Stimulated activated effector memory CD8-positive, alpha-beta T cell treated with anti-CD3 and anti-CD28 coated beads, Interleukin-12 subunit alpha, Interleukin-12 subunit beta, amount 100 ng/mL, for 72 hours (primary cell): ENCODE measurements around the gene ADAMTS14.
A peak's percentile ranks its signal among the peaks of the same experiment; 100 is the strongest.

Experiments
- ATAC-seq: fragments of 150-1000 bp; cut with Tn5 transposase; 2 replicates; pipeline ENCODE4 v1.10.0; 2021
- DNase-seq, 2 donors: peaks; one replicate each; pipeline ENCODE4 v3.0.0; 2021 to 2022; ENCODE audit warnings: low spot score in 2 of 2
- H3K27ac Mint-ChIP-seq: one replicate; pipeline ENCODE4 v1.8.0; 2022; ENCODE audit warnings: mild to moderate bottlenecking, mixed read lengths
- H3K36me3 Mint-ChIP-seq: one replicate; pipeline ENCODE4 v1.8.0; 2022; ENCODE audit warnings: mild to moderate bottlenecking, mixed read lengths
- H3K4me1 Mint-ChIP-seq: one replicate; pipeline ENCODE4 v1.8.0; 2022; ENCODE audit warnings: mixed read lengths
- H3K4me3 Mint-ChIP-seq: one replicate; pipeline ENCODE4 v1.8.0; 2022; ENCODE audit warnings: mild to moderate bottlenecking, mixed read lengths
- H3K9me3 Mint-ChIP-seq: one replicate; pipeline ENCODE4 v1.8.0; 2022; ENCODE audit warnings: mixed read lengths

Gene ADAMTS14

GRCh38 chr10:70740406-70741288 is 68.3 kb downstream of the ADAMTS14 start:
- ATAC-seq (no peak), DNase-seq (no peak)
- Mint-ChIP-seq H3K4me1 (peaks cover 11% of the 10 kb centered on the region), H3K36me3 (no peaks in the 10 kb centered on the region), H3K27ac (no peak overlapping the region), H3K4me3 (no peak overlapping the region), H3K9me3 (no peaks in the 10 kb centered on the region)

- H3K4me3 Mint-ChIP-seq = no peak overlapping the region
- H3K27ac Mint-ChIP-seq = peak overlapping the region; percentile 68
- peak; percentile 11 for ATAC-seq
- no peaks in the 10 kb centered on the region for H3K9me3 Mint-ChIP-seq
- no peak for DNase-seq
- no peaks in the 10 kb centered on the region for H3K36me3 Mint-ChIP-seq
- peaks cover 11% of the 10 kb centered on the region for H3K4me1 Mint-ChIP-seq
Measured at GRCh38 chr10:70742537-70743429, 70.5 kb downstream of the ADAMTS14 start.

DNA sequence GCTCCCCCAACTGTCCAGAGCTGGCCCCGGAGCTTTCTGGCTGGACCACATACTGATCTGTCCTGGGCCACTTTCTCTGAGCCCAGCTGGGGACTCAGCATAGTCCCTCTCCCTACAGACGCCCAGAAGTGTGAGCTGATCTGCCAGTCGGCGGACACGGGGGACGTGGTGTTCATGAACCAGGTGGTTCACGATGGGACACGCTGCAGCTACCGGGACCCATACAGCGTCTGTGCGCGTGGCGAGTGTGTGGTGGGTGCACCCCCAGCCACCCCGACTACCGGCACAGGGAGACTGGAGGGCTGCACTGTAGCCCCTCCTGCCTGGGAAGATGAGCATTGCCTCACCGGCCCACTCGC is 71.1 kb downstream of the ADAMTS14 start:
- H3K36me3 Mint-ChIP-seq = no peaks in the 10 kb centered on the region
- DNase-seq (no peak), ATAC-seq (no peak)
- H3K9me3 Mint-ChIP-seq = no peaks in the 10 kb centered on the region
- peaks cover 11% of the 10 kb centered on the region for H3K4me1 Mint-ChIP-seq
- no peak overlapping the region for H3K27ac Mint-ChIP-seq
- H3K4me3 Mint-ChIP-seq = no peak overlapping the region

GRCh38 chr10:70743879-70744278 is 71.6 kb downstream of the ADAMTS14 start:
- Mint-ChIP-seq H3K36me3 (no peaks in the 10 kb centered on the region), H3K4me3 (no peak overlapping the region), H3K4me1 (peaks cover 11% of the 10 kb centered on the region), H3K27ac (no peak overlapping the region), H3K9me3 (no peaks in the 10 kb centered on the region)
- no peak for DNase-seq
- ATAC-seq = no peak

DNA sequence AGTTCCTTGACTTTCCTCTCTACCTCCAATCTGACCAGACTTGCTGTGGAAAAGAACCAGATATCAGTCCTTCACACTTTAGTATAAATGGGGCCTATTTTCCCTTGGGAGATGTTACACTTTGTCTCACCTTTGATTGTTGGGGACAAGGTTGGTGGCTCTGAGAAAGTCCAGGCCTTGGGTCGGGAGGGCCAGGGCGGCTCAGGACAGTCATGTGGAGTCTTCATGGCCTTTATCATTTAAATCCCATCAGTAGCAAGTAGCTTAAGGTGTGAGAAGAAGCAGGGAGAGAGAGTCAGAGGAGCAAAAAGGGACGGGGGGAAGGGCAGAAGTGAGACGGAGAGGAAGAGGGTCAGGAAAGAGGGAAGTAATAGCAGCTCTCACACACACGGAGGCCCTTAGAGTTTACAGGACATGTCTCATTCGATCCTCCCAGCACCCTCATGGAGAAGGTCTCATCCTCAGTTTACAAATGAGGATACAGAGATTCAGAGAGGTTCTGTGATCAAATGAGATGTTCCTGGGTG is 72.4 kb downstream of the ADAMTS14 start:
- ATAC-seq (no peak), DNase-seq (no peak)
- Mint-ChIP-seq H3K4me3 (no peak overlapping the region), H3K9me3 (no peaks in the 10 kb centered on the region), H3K4me1 (peaks cover 11% of the 10 kb centered on the region), H3K36me3 (no peaks in the 10 kb centered on the region), H3K27ac (no peak overlapping the region)

- no peak overlapping the region for H3K4me3 Mint-ChIP-seq
- ATAC-seq (no peak), DNase-seq (no peak)
- no peak overlapping the region for H3K27ac Mint-ChIP-seq
- H3K4me1 Mint-ChIP-seq = peaks cover 11% of the 10 kb centered on the region
- no peaks in the 10 kb centered on the region for H3K9me3 Mint-ChIP-seq
- H3K36me3 Mint-ChIP-seq = no peaks in the 10 kb centered on the region
Measured at GRCh38 chr10:70745555-70745954, 73.2 kb downstream of the ADAMTS14 start.

- Mint-ChIP-seq H3K4me1 (peaks cover 9% of the 10 kb centered on the region), H3K9me3 (no peaks in the 10 kb centered on the region), H3K4me3 (no peak overlapping the region), H3K36me3 (no peaks in the 10 kb centered on the region), H3K27ac (peak overlapping the region; percentile 67)
- no peak for DNase-seq
- ATAC-seq = no peak
Measured at GRCh38 chr10:70747192-70747965, 75.1 kb downstream of the ADAMTS14 start.

DNA sequence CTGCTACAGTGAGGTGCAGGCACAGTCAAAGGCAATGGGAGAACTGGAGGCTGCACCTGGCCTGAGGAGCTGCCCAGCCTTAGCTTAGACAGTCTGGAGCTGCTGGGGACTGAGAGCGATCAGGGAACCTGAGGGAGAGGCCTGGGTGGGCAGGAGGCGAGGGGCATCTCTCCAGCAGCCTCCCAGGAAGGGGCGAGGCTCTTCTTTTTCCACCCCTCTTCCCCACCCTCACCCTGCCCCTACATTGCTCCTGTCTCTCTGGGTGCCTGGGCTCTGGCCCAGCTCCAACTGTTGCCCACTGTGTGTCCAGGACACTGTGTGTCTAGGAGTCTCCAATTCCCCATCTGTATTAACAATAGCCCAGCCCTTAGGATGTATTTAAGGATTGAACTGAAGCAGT is 76.0 kb downstream of the ADAMTS14 start:
- DNase-seq (no peak), ATAC-seq (no peak)
- Mint-ChIP-seq H3K36me3 (no peaks in the 10 kb centered on the region), H3K4me3 (no peak overlapping the region), H3K9me3 (no peaks in the 10 kb centered on the region), H3K4me1 (no peaks in the 10 kb centered on the region), H3K27ac (peak overlapping the region; percentile 67)

GRCh38 chr10:70748801-70749573 is 76.7 kb downstream of the ADAMTS14 start:
- Mint-ChIP-seq H3K9me3 (no peaks in the 10 kb centered on the region), H3K4me1 (no peaks in the 10 kb centered on the region), H3K27ac (no peak overlapping the region), H3K4me3 (no peak overlapping the region), H3K36me3 (no peaks in the 10 kb centered on the region)
- DNase-seq (no peak), ATAC-seq (no peak)

- DNase-seq (no peak), ATAC-seq (no peak)
- Mint-ChIP-seq H3K4me1 (no peaks in the 10 kb centered on the region), H3K9me3 (no peaks in the 10 kb centered on the region), H3K27ac (no peak overlapping the region), H3K36me3 (no peaks in the 10 kb centered on the region), H3K4me3 (no peak overlapping the region)
Measured at GRCh38 chr10:70749756-70750155, 77.5 kb downstream of the ADAMTS14 start.

DNA sequence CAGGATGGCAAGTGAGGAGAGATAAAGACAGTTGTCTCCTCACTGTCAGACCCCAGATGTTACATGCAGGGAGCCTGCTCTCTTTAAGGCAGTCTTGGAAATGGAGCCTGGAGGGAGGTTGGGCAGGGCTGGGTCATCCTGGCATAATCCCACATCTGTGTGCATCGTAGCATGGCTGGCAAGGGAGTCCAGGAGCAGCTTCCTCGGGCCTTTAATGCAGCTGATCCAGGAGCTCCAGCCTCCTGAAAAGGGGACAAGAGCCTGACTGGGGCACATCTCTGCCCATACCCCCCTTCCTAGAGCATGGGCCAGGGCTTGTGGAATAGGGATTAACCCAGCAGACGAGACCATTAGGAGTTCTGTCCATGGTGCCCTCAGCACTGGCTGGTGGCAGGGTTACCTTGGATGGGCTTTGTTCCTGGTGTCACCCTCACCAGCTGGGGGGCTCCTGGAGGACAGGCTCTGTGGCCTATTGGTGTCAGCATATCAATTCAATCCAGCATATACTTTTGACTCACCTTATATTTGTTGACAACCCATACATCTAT is 77.9 kb downstream of the ADAMTS14 start:
- H3K4me3 Mint-ChIP-seq = no peak overlapping the region
- H3K4me1 Mint-ChIP-seq = no peaks in the 10 kb centered on the region
- no peak overlapping the region for H3K27ac Mint-ChIP-seq
- ATAC-seq = no peak
- no peaks in the 10 kb centered on the region for H3K36me3 Mint-ChIP-seq
- no peaks in the 10 kb centered on the region for H3K9me3 Mint-ChIP-seq
- DNase-seq = no peak

GRCh38 chr10:70751356-70751755 is 79.0 kb downstream of the ADAMTS14 start:
- H3K36me3 Mint-ChIP-seq = no peaks in the 10 kb centered on the region
- no peaks in the 10 kb centered on the region for H3K4me1 Mint-ChIP-seq
- no peak overlapping the region for H3K27ac Mint-ChIP-seq
- H3K4me3 Mint-ChIP-seq = no peak overlapping the region
- H3K9me3 Mint-ChIP-seq = no peaks in the 10 kb centered on the region
- ATAC-seq = no peak
- no peak for DNase-seq

GRCh38 chr10:70751991-70752390 is 79.7 kb downstream of the ADAMTS14 start:
- DNase-seq = no peak
- no peak for ATAC-seq
- Mint-ChIP-seq H3K4me1 (no peaks in the 10 kb centered on the region), H3K27ac (no peak overlapping the region), H3K4me3 (no peak overlapping the region), H3K9me3 (no peaks in the 10 kb centered on the region), H3K36me3 (no peaks in the 10 kb centered on the region)

- ATAC-seq = no peak
- Mint-ChIP-seq H3K27ac (no peak overlapping the region), H3K36me3 (no peaks in the 10 kb centered on the region), H3K4me1 (no peaks in the 10 kb centered on the region), H3K9me3 (no peaks in the 10 kb centered on the region), H3K4me3 (no peak overlapping the region)
- DNase-seq = no peak
Measured at GRCh38 chr10:70752571-70752970, 80.3 kb downstream of the ADAMTS14 start.
